Measurements from ENCODE around the gene TMEM39A.

Gene TMEM39A

GRCh38 chr3:119497820-119498185 is 34.4 kb upstream of the TMEM39A start:
- Histone ChIP-seq H3K27ac (ENCODE audit: low read depth, low read length) (peak overlapping the region; percentile 99), H3K27me3 (ENCODE audit: control insufficient read depth in 5 of 5, insufficient read depth in 4 of 5, low read length in 5 of 5) (no peaks in the 10 kb centered on the region), H3K36me3 (ENCODE audit: control insufficient read depth in 5 of 5, insufficient read depth in 5 of 5, low read length in 5 of 5) (peaks cover 0 to 3% (median 0%) of the 10 kb centered on the region in 5 donors), H3K9me3 (ENCODE audit: control insufficient read depth in 5 of 5, low read length in 5 of 5) (no peaks in the 10 kb centered on the region), H3K4me3 (ENCODE audit: low read depth in 1 of 5, low read length in 5 of 5) (peak overlapping the region; percentile 87 to 100 (median 96)), H3K4me1 (ENCODE audit: control insufficient read depth in 5 of 5, insufficient read depth in 5 of 5, low read length in 5 of 5) (peaks cover 0 to 36% (median 30%) of the 10 kb centered on the region in 5 donors), H3K9ac (ENCODE audit: low read length in 5 of 5) (peak overlapping the region; percentile 63 to 99 (median 98))

GRCh38 chr3:119494597-119494996 is 31.2 kb upstream of the TMEM39A start:
- H3K4me1 ChIP-seq (ENCODE audit: control insufficient read depth in 5 of 5, insufficient read depth in 5 of 5, low read length in 5 of 5), result peaks cover 0 to 21% (median 14%) of the 10 kb centered on the region in 5 donors
- no peaks in the 10 kb centered on the region for H3K9me3 ChIP-seq (ENCODE audit: control insufficient read depth in 5 of 5, low read length in 5 of 5)
- no peak overlapping the region for H3K9ac ChIP-seq (ENCODE audit: low read length in 5 of 5)
- H3K36me3 ChIP-seq (ENCODE audit: control insufficient read depth in 5 of 5, insufficient read depth in 5 of 5, low read length in 5 of 5), result peaks cover 3 to 15% (median 5%) of the 10 kb centered on the region in 5 donors
- H3K27me3 ChIP-seq (ENCODE audit: control insufficient read depth in 5 of 5, insufficient read depth in 4 of 5, low read length in 5 of 5), result no peaks in the 10 kb centered on the region
- no peak overlapping the region for H3K27ac ChIP-seq (ENCODE audit: low read depth, low read length)
- no peak overlapping the region for H3K4me3 ChIP-seq (ENCODE audit: low read depth in 1 of 5, low read length in 5 of 5)

DNA sequence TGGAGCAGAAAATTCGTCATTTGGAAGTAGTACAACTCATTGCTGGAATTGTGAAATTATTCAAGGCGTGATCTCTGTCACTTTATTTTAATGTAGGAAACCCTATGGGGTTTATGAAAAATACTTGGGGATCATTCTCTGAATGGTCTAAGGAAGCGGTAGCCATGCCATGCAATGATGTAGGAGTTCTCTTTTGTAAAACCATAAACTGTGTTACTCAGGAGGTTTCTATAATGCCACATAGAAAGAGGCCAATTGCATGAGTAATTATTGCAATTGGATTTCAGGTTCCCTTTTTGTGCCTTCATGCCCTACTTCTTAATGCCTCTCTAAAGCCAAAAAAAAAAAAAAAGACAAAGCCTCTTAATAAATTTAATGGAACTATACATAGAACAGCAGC is 29.4 kb upstream of the TMEM39A start:
- Histone ChIP-seq H3K4me3 (ENCODE audit: low read depth in 1 of 5, low read length in 5 of 5) (no peak overlapping the region), H3K27ac (ENCODE audit: low read depth, low read length) (no peak overlapping the region), H3K36me3 (ENCODE audit: control insufficient read depth in 5 of 5, insufficient read depth in 5 of 5, low read length in 5 of 5) (peaks cover 7 to 26% (median 8%) of the 10 kb centered on the region in 5 donors), H3K27me3 (ENCODE audit: control insufficient read depth in 5 of 5, insufficient read depth in 4 of 5, low read length in 5 of 5) (no peaks in the 10 kb centered on the region), H3K9ac (ENCODE audit: low read length in 5 of 5) (no peak overlapping the region), H3K4me1 (ENCODE audit: control insufficient read depth in 5 of 5, insufficient read depth in 5 of 5, low read length in 5 of 5) (peaks cover 0 to 9% (median 6%) of the 10 kb centered on the region in 5 donors), H3K9me3 (ENCODE audit: control insufficient read depth in 5 of 5, low read length in 5 of 5) (no peaks in the 10 kb centered on the region)

- Histone ChIP-seq H3K4me1 (ENCODE audit: control insufficient read depth in 5 of 5, insufficient read depth in 5 of 5, low read length in 5 of 5) (peaks cover 0 to 2% (median 0%) of the 10 kb centered on the region in 5 donors), H3K4me3 (ENCODE audit: low read depth in 1 of 5, low read length in 5 of 5) (no peak overlapping the region), H3K27ac (ENCODE audit: low read depth, low read length) (no peak overlapping the region), H3K9me3 (ENCODE audit: control insufficient read depth in 5 of 5, low read length in 5 of 5) (no peaks in the 10 kb centered on the region), H3K36me3 (ENCODE audit: control insufficient read depth in 5 of 5, insufficient read depth in 5 of 5, low read length in 5 of 5) (peaks cover 8 to 29% (median 9%) of the 10 kb centered on the region in 5 donors), H3K27me3 (ENCODE audit: control insufficient read depth in 5 of 5, insufficient read depth in 4 of 5, low read length in 5 of 5) (no peaks in the 10 kb centered on the region), H3K9ac (ENCODE audit: low read length in 5 of 5) (no peak overlapping the region)
Measured at GRCh38 chr3:119492128-119492527, 28.7 kb upstream of the TMEM39A start.

- H3K9ac ChIP-seq (ENCODE audit: low read length in 5 of 5), result no peak overlapping the region
- H3K36me3 ChIP-seq (ENCODE audit: control insufficient read depth in 5 of 5, insufficient read depth in 5 of 5, low read length in 5 of 5), result peaks cover 21 to 49% (median 25%) of the 10 kb centered on the region in 5 donors
Measured at GRCh38 chr3:119490153-119490552, 26.7 kb upstream of the TMEM39A start.

GRCh38 chr3:119485563-119485962 is 22.1 kb upstream of the TMEM39A start:
- Histone ChIP-seq H3K27me3 (ENCODE audit: control insufficient read depth in 5 of 5, insufficient read depth in 4 of 5, low read length in 5 of 5) (no peaks in the 10 kb centered on the region), H3K9ac (ENCODE audit: low read length in 5 of 5) (no peak overlapping the region), H3K36me3 (ENCODE audit: control insufficient read depth in 5 of 5, insufficient read depth in 5 of 5, low read length in 5 of 5) (peaks cover 23 to 60% (median 34%) of the 10 kb centered on the region in 5 donors), H3K4me1 (ENCODE audit: control insufficient read depth in 5 of 5, insufficient read depth in 5 of 5, low read length in 5 of 5) (no peaks in the 10 kb centered on the region), H3K27ac (ENCODE audit: low read depth, low read length) (no peak overlapping the region), H3K9me3 (ENCODE audit: control insufficient read depth in 5 of 5, low read length in 5 of 5) (no peaks in the 10 kb centered on the region), H3K4me3 (ENCODE audit: low read depth in 1 of 5, low read length in 5 of 5) (no peak overlapping the region)

More at GRCh38 chr3:119490153-119490552, 26.7 kb upstream of the TMEM39A start:
- Histone ChIP-seq H3K4me3 (ENCODE audit: low read depth in 1 of 5, low read length in 5 of 5) (no peak overlapping the region), H3K4me1 (ENCODE audit: control insufficient read depth in 5 of 5, insufficient read depth in 5 of 5, low read length in 5 of 5) (no peaks in the 10 kb centered on the region), H3K27me3 (ENCODE audit: control insufficient read depth in 5 of 5, insufficient read depth in 4 of 5, low read length in 5 of 5) (no peaks in the 10 kb centered on the region), H3K9me3 (ENCODE audit: control insufficient read depth in 5 of 5, low read length in 5 of 5) (no peaks in the 10 kb centered on the region), H3K27ac (ENCODE audit: low read depth, low read length) (no peak overlapping the region)

DNA sequence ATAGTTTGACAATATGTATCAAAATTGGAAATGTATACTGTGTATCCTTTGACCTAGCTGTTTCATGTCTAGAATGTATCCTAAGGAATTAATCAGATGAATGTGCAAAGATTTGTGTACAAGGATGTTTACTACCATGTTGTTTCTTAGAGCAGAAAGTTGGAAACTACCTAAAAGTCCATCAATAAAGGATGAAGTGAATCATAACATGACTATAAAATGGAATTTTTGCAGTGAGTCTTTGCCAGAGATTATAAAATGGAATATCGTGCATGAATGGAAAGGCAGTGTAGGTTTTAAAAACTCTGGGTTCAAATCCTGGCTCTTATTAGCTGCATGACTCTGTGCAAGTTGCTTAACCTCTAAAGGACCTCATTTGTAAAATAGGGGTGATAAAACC is 19.7 kb upstream of the TMEM39A start:
- Histone ChIP-seq H3K27me3 (ENCODE audit: control insufficient read depth in 5 of 5, insufficient read depth in 4 of 5, low read length in 5 of 5) (no peaks in the 10 kb centered on the region), H3K9me3 (ENCODE audit: control insufficient read depth in 5 of 5, low read length in 5 of 5) (no peaks in the 10 kb centered on the region), H3K27ac (ENCODE audit: low read depth, low read length) (no peak overlapping the region), H3K4me3 (ENCODE audit: low read depth in 1 of 5, low read length in 5 of 5) (no peak overlapping the region), H3K36me3 (ENCODE audit: control insufficient read depth in 5 of 5, insufficient read depth in 5 of 5, low read length in 5 of 5) (peaks cover 23 to 62% (median 33%) of the 10 kb centered on the region in 5 donors), H3K9ac (ENCODE audit: low read length in 5 of 5) (no peak overlapping the region), H3K4me1 (ENCODE audit: control insufficient read depth in 5 of 5, insufficient read depth in 5 of 5, low read length in 5 of 5) (no peaks in the 10 kb centered on the region)

DNA sequence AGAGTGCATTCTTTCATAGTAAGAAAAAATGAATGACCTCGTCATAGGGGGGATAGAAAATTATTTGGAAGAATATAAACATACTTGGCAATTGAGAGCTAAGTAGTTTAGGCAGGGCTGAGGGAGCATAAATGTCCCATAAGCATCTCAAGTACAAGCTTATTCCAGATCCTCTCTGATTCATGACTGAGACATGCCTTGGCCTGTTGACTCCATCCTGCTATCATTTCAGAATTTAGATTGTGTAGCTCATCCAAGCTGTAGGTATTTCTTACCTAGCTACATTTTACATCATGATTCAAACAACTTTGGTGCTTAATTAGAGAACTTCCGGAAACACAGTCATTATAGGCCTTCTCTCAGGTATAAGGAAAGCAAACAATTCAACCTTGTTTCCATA is 17.7 kb upstream of the TMEM39A start:
- H3K27ac ChIP-seq (ENCODE audit: low read depth, low read length), result no peak overlapping the region
- no peaks in the 10 kb centered on the region for H3K4me1 ChIP-seq (ENCODE audit: control insufficient read depth in 5 of 5, insufficient read depth in 5 of 5, low read length in 5 of 5)
- H3K4me3 ChIP-seq (ENCODE audit: low read depth in 1 of 5, low read length in 5 of 5), result no peak overlapping the region
- H3K9me3 ChIP-seq (ENCODE audit: control insufficient read depth in 5 of 5, low read length in 5 of 5), result no peaks in the 10 kb centered on the region
- no peak overlapping the region for H3K9ac ChIP-seq (ENCODE audit: low read length in 5 of 5)
- no peaks in the 10 kb centered on the region for H3K27me3 ChIP-seq (ENCODE audit: control insufficient read depth in 5 of 5, insufficient read depth in 4 of 5, low read length in 5 of 5)
- H3K36me3 ChIP-seq (ENCODE audit: control insufficient read depth in 5 of 5, insufficient read depth in 5 of 5, low read length in 5 of 5), result peaks cover 24 to 57% (median 33%) of the 10 kb centered on the region in 5 donors

GRCh38 chr3:119470866-119471265 is 7.5 kb upstream of the TMEM39A start:
- no peaks in the 10 kb centered on the region for H3K27me3 ChIP-seq (ENCODE audit: control insufficient read depth in 5 of 5, insufficient read depth in 4 of 5, low read length in 5 of 5)
- H3K4me3 ChIP-seq (ENCODE audit: low read depth in 1 of 5, low read length in 5 of 5), result no peak overlapping the region
- H3K36me3 ChIP-seq (ENCODE audit: control insufficient read depth in 5 of 5, insufficient read depth in 5 of 5, low read length in 5 of 5), result peaks cover 8 to 20% (median 15%) of the 10 kb centered on the region in 5 donors
- H3K9me3 ChIP-seq (ENCODE audit: control insufficient read depth in 5 of 5, low read length in 5 of 5), result no peaks in the 10 kb centered on the region
- H3K4me1 ChIP-seq (ENCODE audit: control insufficient read depth in 5 of 5, insufficient read depth in 5 of 5, low read length in 5 of 5), result peaks cover 5 to 19% (median 16%) of the 10 kb centered on the region in 5 donors
- no peak overlapping the region for H3K9ac ChIP-seq (ENCODE audit: low read length in 5 of 5)
- H3K27ac ChIP-seq (ENCODE audit: low read depth, low read length), result no peak overlapping the region

DNA sequence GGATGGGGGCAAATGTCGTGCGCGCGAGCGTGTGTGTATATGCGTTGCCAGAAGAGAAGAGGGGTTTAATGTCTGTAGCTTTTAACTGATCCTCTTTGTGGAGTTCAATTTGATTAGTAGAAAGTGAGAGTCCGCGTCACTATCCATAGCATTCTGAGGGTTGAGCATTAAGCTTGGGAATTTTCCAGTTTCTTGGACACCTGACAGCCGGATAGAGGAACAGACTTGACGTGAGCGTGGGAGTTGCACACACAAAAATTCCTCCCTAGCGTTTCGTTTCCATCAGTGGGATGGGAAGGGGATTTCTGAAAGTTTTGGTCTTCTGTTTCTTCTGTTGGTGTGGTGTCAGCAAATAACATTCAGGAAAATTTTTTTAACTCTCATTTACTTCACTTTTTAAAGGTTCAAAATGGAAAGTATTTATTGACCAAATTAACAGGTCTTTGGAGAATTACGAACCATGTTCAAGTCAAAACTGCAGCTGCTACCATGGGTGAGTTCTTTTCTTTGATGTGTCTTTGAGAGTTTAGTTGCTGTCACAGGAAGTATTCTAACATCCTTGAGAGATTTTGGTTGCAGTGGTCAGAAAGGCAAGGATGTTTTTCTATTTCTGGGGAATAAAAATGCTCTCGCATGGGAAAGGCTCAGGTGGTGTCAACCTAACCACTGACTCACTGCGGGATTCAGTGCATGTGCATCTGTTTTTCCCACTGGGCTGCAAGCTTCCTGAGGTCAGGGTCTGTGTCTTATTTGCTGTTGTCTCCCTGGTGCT is 6.2 kb upstream of the TMEM39A start:
- Histone ChIP-seq H3K36me3 (ENCODE audit: control insufficient read depth in 5 of 5, insufficient read depth in 5 of 5, low read length in 5 of 5) (peaks cover 8 to 20% (median 12%) of the 10 kb centered on the region in 5 donors), H3K4me3 (ENCODE audit: low read depth in 1 of 5, low read length in 5 of 5) (peak overlapping the region; percentile 83 to 97 (median 87)), H3K27me3 (ENCODE audit: control insufficient read depth in 5 of 5, insufficient read depth in 4 of 5, low read length in 5 of 5) (no peaks in the 10 kb centered on the region), H3K4me1 (ENCODE audit: control insufficient read depth in 5 of 5, insufficient read depth in 5 of 5, low read length in 5 of 5) (peaks cover 5 to 19% (median 16%) of the 10 kb centered on the region in 5 donors), H3K9me3 (ENCODE audit: control insufficient read depth in 5 of 5, low read length in 5 of 5) (no peaks in the 10 kb centered on the region), H3K9ac (ENCODE audit: low read length in 5 of 5) (peak overlapping the region; percentile 79 to 89 (median 83)), H3K27ac (ENCODE audit: low read depth, low read length) (peak overlapping the region; percentile 69)

Data from subcutaneous abdominal adipose tissue (tissue), 5 donors.